HG02588 (cell line): ENCODE data around the gene RIPK4.
"Not testable (repeated sequence)": the region's sequence is repeated elsewhere in the genome, so short reads cannot be mapped to it uniquely, and the experiment has no call there.

Source experiments
- ATAC-seq: cut with Tn5 transposase; IDR thresholded peaks from one replicate; pipeline ENCODE4 v1.9.1; 2021; ENCODE audit warnings: mild to moderate bottlenecking, moderate library complexity; ENCODE audit not compliant: unreplicated experiment

RIPK4 gene

GRCh38 chr21:41740604-41741252, 26.1 kb downstream of the RIPK4 start:
- no peak for ATAC-seq

GRCh38 chr21:41739936-41740335, 26.9 kb downstream of the RIPK4 start:
- no peak for ATAC-seq

- ATAC-seq, result no peak
Observed at GRCh38 chr21:41739011-41739410, 27.8 kb downstream of the RIPK4 start.

GRCh38 chr21:41737651-41738324, 29.1 kb downstream of the RIPK4 start:
- ATAC-seq, result no peak

- no peak for ATAC-seq
Observed at GRCh38 chr21:41736423-41736822, 30.4 kb downstream of the RIPK4 start.

GRCh38 chr21:41733951-41734689, 32.7 kb downstream of the RIPK4 start:
- no peak for ATAC-seq

- no peak for ATAC-seq
Observed at GRCh38 chr21:41731081-41731480, 35.8 kb downstream of the RIPK4 start.

GRCh38 chr21:41730367-41730765, 36.5 kb downstream of the RIPK4 start:
- no peak for ATAC-seq

GRCh38 chr21:41729701-41730366, 37.0 kb downstream of the RIPK4 start:
- no peak for ATAC-seq

GRCh38 chr21:41727784-41728763, 38.8 kb downstream of the RIPK4 start:
- no peak for ATAC-seq

- ATAC-seq, result no peak
Observed at GRCh38 chr21:41726970-41727783, 39.7 kb downstream of the RIPK4 start.

GRCh38 chr21:41726630-41726969, 40.3 kb downstream of the RIPK4 start:
- no peak for ATAC-seq

GRCh38 chr21:41726058-41726558, 40.7 kb downstream of the RIPK4 start:
- ATAC-seq, result no peak

- no peak for ATAC-seq
Observed at GRCh38 chr21:41725421-41726031, 41.3 kb downstream of the RIPK4 start.

- not testable (repeated sequence) for ATAC-seq
Observed at GRCh38 chr21:41723835-41724234, 43.0 kb downstream of the RIPK4 start.

GRCh38 chr21:41722052-41723018, 44.5 kb downstream of the RIPK4 start:
- ATAC-seq, result no peak

GRCh38 chr21:41720250-41720649, 46.6 kb downstream of the RIPK4 start:
- ATAC-seq, result no peak

GRCh38 chr21:41719691-41720090, 47.2 kb downstream of the RIPK4 start:
- ATAC-seq, result no peak
